Stomach (tissue), 4 donors: ENCODE results near the gene XXYLT1.

Experiments
- EP300 ChIP-seq: sonication (generic); formaldehyde crosslinking; IDR thresholded peaks from one replicate; pipeline ENCODE4 v1.6.1; 2017; ENCODE audit warnings: antibody characterized with exemption
- POLR2A ChIP-seq, 4 donors: fragments of 450-650 bp; IDR thresholded peaks; one replicate each; pipeline ENCODE4 v1.6.1; 2016; ENCODE audit warnings: antibody characterized with exemption in 4 of 4, control low read depth in 2 of 4, mild to moderate bottlenecking in 1 of 4, moderate library complexity in 1 of 4
- POLR2AphosphoS5 ChIP-seq, 3 donors: sonication (generic); formaldehyde crosslinking; IDR thresholded peaks; one replicate each; pipeline ENCODE4 v1.6.1; 2016; ENCODE audit warnings: antibody characterized with exemption in 3 of 3
- TF ChIP-seq, protein P1 (sequence below), 7 experiments: fragments of 450-650 bp in 4 of 7; fragments of 200-600 bp in 3 of 7; sonication (generic) in 3 of 7; IDR thresholded peaks; one replicate each; pipeline ENCODE4 v1.5.1; 2016 to 2019; ENCODE audit warnings: antibody characterized with exemption in 7 of 7, control low read depth in 2 of 7, mild to moderate bottlenecking in 1 of 7

DNA sequence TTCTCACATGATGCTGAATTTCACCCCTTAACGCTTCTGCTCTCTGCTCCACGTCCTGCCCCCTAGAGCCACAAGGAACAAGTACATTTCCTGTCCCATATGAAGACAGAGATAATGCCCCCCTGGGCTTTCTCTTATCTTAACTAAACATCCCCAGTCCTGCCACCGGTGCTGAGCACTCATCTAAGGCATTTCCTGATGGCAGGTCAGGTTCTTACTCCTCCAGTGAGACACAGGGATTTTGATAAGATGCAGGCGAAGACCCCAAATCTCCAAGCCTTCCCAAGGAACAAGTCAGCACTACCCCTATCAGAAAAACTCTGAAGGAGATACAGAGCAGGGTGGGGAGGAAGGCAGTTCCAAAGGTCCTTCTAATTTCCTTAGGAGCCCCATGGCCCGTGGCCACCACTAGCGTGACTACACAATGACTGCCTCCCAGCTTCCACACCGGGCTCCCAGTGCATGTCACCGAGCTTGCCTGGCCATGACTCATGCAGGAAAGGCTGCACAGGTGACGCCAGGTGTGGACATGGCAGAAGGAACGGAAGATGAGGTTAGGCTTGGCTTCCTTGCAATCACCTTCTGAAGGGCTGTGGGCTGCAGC is 152.9 kb downstream of the XXYLT1 start:
- TF ChIP-seq, protein P1, sequence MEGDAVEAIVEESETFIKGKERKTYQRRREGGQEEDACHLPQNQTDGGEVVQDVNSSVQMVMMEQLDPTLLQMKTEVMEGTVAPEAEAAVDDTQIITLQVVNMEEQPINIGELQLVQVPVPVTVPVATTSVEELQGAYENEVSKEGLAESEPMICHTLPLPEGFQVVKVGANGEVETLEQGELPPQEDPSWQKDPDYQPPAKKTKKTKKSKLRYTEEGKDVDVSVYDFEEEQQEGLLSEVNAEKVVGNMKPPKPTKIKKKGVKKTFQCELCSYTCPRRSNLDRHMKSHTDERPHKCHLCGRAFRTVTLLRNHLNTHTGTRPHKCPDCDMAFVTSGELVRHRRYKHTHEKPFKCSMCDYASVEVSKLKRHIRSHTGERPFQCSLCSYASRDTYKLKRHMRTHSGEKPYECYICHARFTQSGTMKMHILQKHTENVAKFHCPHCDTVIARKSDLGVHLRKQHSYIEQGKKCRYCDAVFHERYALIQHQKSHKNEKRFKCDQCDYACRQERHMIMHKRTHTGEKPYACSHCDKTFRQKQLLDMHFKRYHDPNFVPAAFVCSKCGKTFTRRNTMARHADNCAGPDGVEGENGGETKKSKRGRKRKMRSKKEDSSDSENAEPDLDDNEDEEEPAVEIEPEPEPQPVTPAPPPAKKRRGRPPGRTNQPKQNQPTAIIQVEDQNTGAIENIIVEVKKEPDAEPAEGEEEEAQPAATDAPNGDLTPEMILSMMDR (IDR thresholded peaks at IDR 0.05), result no peak
- TF ChIP-seq POLR2AphosphoS5 (IDR thresholded peaks at IDR 0.05) (peak in 2 of 3 donors; percentile 57 to 70), POLR2A (IDR thresholded peaks at IDR 0.05) (no peak), EP300 (no peak)
